Activated naive CD8-positive, alpha-beta T cell treated with anti-CD3 and anti-CD28 coated beads, Interleukin-2, amount 50 U/mL, for 24 hours (primary cell): Measurements from ENCODE around the gene RXRA.

Experiments
- ATAC-seq: fragments of 150-1000 bp; cut with Tn5 transposase; one replicate; pipeline ENCODE4 v1.10.0; 2021
- DNase-seq: peaks from one replicate; pipeline ENCODE4 v3.0.0; 2021
- H3K27ac Mint-ChIP-seq: one replicate; pipeline ENCODE4 v1.8.0; 2021; ENCODE audit warnings: mild to moderate bottlenecking, mixed read lengths
- H3K27me3 Mint-ChIP-seq: one replicate; pipeline ENCODE4 v1.8.0; 2021; ENCODE audit warnings: mixed read lengths
- H3K36me3 Mint-ChIP-seq: one replicate; pipeline ENCODE4 v1.8.0; 2021; ENCODE audit warnings: low read depth, mixed read lengths
- H3K4me1 Mint-ChIP-seq: one replicate; pipeline ENCODE4 v1.8.0; 2021; ENCODE audit warnings: mixed read lengths
- H3K4me3 Mint-ChIP-seq: one replicate; pipeline ENCODE4 v1.8.0; 2021; ENCODE audit warnings: mild to moderate bottlenecking, moderate library complexity, mixed read lengths
- H3K9me3 Mint-ChIP-seq: one replicate; pipeline ENCODE4 v1.8.0; 2021; ENCODE audit warnings: mixed read lengths

Gene RXRA

GRCh38 chr9:134375011-134375390, 48.7 kb downstream of the RXRA start:
- no peak overlapping the region for H3K27ac Mint-ChIP-seq
- no peak overlapping the region for H3K4me3 Mint-ChIP-seq
- no peaks in the 10 kb centered on the region for H3K36me3 Mint-ChIP-seq
- DNase-seq (no peak), ATAC-seq (no peak)
- no peaks in the 10 kb centered on the region for H3K27me3 Mint-ChIP-seq
- H3K4me1 Mint-ChIP-seq = no peaks in the 10 kb centered on the region
- H3K9me3 Mint-ChIP-seq = no peaks in the 10 kb centered on the region

DNA sequence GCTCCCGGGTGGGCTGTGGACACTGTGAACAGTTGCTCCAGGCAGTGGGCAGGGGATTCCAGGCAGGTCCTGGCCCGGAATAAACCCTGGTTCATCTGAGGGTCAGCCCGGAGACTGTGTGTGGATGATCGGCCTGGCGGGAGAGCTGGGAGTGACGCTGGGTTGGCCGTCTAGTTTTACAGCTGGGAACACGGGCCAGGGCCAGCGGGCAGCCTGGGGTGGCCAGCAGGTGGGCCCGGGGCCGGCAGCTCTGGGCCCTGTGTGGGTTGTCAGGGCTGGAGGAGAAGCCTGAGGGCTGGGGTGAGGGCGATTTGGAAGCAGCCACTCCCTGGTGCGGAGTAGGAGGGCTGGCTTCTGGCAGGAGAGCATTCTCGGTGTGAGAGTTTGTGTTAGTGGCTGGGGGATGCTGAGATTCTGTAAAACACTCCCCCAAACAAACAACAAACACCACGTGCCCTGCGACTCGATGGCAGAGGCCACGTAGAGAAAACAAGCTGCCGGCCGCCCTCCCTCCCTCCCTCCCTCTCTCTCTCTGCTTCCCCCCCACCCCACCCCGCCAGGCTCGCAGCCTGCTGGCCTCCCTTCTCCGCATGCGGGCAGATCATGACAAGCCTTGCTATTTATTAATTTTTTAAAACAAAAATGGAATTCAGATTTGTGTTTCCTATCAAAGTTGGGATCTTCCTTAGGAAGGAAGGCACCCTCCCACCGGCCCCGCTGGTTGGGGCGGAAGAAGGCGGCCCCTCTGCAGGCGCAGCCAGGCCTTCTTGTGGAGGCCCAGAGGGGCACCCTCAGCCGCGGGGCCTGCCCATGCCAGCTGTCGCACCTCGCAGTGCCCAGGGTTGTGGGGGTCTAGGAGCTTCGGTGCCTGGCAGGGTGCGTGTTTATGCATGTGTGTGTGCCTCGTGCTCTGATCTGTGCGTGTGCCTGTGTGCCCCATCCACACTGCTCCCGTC, 49.5 kb downstream of the RXRA start:
- Mint-ChIP-seq H3K36me3 (no peaks in the 10 kb centered on the region), H3K27me3 (no peaks in the 10 kb centered on the region), H3K27ac (no peak overlapping the region), H3K4me1 (no peaks in the 10 kb centered on the region), H3K4me3 (no peak overlapping the region), H3K9me3 (no peaks in the 10 kb centered on the region)
- ATAC-seq = no peak
- DNase-seq = no peak

DNA sequence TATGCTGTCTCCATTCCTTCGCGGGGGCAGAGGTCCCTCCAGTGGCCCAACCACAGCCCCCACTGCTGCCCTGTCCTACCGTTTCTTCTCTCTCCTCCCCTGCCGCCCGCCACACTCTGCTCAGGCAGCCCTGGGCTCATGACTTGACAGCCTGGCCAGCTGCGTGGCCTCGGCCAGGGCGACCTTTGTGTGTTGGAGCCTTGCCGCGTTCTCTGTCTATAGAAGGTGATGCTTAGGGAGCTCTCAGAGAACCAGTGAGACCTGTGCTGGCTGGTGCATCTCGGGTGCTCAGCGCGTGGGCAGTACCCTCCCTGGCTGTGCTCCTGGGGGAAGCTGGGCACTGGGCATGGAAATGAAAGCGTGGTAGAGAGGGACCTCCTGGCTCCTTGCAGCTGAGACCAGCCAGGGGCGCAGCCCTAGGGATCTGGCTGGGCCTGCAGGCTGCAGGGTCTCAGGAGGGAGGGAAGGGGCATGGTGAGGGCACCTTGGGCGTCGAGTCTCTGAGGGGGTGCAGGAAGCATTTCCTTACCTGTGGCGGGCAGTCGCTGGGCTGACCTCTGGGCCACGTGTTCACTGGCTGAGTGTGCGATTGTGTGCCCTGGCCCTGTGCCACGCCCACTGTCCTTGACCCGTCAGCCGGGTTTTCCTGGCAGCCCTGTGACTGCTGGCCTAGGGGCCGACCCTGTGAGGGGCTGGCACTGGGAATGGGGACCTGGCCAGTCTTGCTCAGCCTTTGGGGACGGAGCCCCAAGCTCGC, 50.3 kb downstream of the RXRA start:
- Mint-ChIP-seq H3K27ac (no peak overlapping the region), H3K27me3 (no peaks in the 10 kb centered on the region), H3K4me3 (no peak overlapping the region)

GRCh38 chr9:134377143-134377484, 50.9 kb downstream of the RXRA start:
- H3K36me3 Mint-ChIP-seq = no peaks in the 10 kb centered on the region

More for the DNA sequence above, 50.3 kb downstream of the RXRA start:
- no peak for ATAC-seq
- Mint-ChIP-seq H3K36me3 (no peaks in the 10 kb centered on the region), H3K9me3 (no peaks in the 10 kb centered on the region), H3K4me1 (peaks cover 2% of the 10 kb centered on the region)
- no peak for DNase-seq

DNA sequence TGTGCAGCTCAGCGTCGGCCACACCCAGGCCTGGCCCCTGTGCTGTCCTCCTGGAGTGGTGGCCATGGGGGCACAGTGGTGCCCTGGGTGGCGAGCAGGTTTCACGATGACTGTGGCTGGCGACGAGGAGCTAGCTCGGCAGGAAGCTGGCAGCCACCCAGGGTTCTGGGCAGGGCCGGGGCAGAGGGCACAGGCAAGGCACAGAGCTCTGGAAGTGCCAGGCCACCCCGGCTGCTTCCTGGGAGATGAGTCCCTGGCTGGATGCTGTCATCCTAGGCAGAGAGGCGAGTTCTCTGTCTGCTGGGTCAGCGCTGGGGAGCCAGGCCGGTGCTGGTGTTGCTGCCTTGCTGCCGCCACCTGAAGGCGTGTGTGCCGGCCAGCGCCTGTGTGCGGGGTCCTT, 51.7 kb downstream of the RXRA start:
- Mint-ChIP-seq H3K4me1 (peaks cover 16% of the 10 kb centered on the region), H3K27me3 (no peaks in the 10 kb centered on the region), H3K27ac (no peak overlapping the region), H3K9me3 (no peaks in the 10 kb centered on the region), H3K36me3 (no peaks in the 10 kb centered on the region), H3K4me3 (no peak overlapping the region)
- DNase-seq (no peak), ATAC-seq (no peak)

More at GRCh38 chr9:134377143-134377484, 50.9 kb downstream of the RXRA start:
- peaks cover 8% of the 10 kb centered on the region for H3K4me1 Mint-ChIP-seq
- no peaks in the 10 kb centered on the region for H3K27me3 Mint-ChIP-seq
- H3K4me3 Mint-ChIP-seq = no peak overlapping the region
- DNase-seq (no peak), ATAC-seq (no peak)
- H3K27ac Mint-ChIP-seq = no peak overlapping the region
- no peaks in the 10 kb centered on the region for H3K9me3 Mint-ChIP-seq

DNA sequence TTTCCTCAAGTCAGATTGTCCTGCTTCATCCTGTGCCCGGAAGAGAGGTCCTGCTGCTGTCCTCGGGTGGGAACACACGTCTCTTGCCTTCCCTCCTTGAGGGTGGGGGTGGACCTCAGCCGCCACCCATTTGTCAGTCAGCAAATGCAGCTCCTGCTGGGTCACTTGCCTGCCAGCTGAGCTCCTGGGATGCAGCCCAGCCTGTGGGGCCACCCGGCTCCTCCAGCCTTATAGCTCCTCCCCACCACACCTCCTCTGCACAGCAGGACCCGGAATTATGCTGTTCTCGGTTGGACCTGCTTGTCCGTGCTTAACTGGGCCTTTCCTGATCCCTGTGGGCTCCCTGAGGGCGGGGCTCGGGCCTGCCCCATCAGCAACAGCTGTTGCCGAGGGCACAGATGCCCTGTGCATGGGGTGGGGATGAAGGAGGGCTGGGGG, 52.7 kb downstream of the RXRA start:
- no peak overlapping the region for H3K4me3 Mint-ChIP-seq
- ATAC-seq = no peak
- H3K9me3 Mint-ChIP-seq = no peaks in the 10 kb centered on the region
- peaks cover 16% of the 10 kb centered on the region for H3K4me1 Mint-ChIP-seq
- no peak for DNase-seq
- no peaks in the 10 kb centered on the region for H3K27me3 Mint-ChIP-seq
- H3K27ac Mint-ChIP-seq = no peak overlapping the region
- H3K36me3 Mint-ChIP-seq = no peaks in the 10 kb centered on the region

- DNase-seq (no peak), ATAC-seq (no peak)
- Mint-ChIP-seq H3K36me3 (no peaks in the 10 kb centered on the region), H3K27me3 (peaks cover 3% of the 10 kb centered on the region), H3K9me3 (no peaks in the 10 kb centered on the region), H3K4me1 (peaks cover 18% of the 10 kb centered on the region), H3K4me3 (no peak overlapping the region), H3K27ac (no peak overlapping the region)
These were observed 53.6 kb downstream of the RXRA start for GRCh38 chr9:134379831-134380365.

GRCh38 chr9:134380542-134381271, 54.5 kb downstream of the RXRA start:
- peaks cover 18% of the 10 kb centered on the region for H3K4me1 Mint-ChIP-seq
- H3K4me3 Mint-ChIP-seq = no peak overlapping the region
- H3K27ac Mint-ChIP-seq = no peak overlapping the region
- H3K36me3 Mint-ChIP-seq = no peaks in the 10 kb centered on the region
- H3K27me3 Mint-ChIP-seq = peaks cover 3% of the 10 kb centered on the region
- no peaks in the 10 kb centered on the region for H3K9me3 Mint-ChIP-seq
- ATAC-seq (no peak), DNase-seq (no peak)

DNA sequence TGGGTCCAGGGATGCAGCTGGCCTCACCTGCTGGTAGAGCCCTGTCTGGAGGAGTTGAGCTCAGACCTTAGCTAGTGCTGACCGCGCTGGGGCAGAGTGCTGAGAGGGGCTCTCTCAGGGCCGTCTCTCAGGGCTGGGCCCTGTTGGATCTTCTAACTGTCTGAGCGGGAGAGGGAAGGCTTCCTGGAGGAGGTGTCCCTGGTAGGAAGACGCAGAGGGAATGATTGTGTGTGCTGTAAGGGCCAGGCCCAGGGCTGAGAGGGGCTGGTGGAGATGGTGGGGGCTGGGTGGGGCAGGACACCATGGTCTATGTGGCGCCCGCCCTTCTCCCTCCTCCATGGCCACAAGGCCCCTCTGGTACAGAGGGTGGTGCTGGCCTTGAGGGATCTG, 55.0 kb downstream of the RXRA start:
- Mint-ChIP-seq H3K4me1 (peaks cover 18% of the 10 kb centered on the region), H3K36me3 (no peaks in the 10 kb centered on the region), H3K4me3 (no peak overlapping the region), H3K27ac (no peak overlapping the region), H3K27me3 (peaks cover 3% of the 10 kb centered on the region), H3K9me3 (no peaks in the 10 kb centered on the region)
- DNase-seq (no peak), ATAC-seq (no peak)

DNA sequence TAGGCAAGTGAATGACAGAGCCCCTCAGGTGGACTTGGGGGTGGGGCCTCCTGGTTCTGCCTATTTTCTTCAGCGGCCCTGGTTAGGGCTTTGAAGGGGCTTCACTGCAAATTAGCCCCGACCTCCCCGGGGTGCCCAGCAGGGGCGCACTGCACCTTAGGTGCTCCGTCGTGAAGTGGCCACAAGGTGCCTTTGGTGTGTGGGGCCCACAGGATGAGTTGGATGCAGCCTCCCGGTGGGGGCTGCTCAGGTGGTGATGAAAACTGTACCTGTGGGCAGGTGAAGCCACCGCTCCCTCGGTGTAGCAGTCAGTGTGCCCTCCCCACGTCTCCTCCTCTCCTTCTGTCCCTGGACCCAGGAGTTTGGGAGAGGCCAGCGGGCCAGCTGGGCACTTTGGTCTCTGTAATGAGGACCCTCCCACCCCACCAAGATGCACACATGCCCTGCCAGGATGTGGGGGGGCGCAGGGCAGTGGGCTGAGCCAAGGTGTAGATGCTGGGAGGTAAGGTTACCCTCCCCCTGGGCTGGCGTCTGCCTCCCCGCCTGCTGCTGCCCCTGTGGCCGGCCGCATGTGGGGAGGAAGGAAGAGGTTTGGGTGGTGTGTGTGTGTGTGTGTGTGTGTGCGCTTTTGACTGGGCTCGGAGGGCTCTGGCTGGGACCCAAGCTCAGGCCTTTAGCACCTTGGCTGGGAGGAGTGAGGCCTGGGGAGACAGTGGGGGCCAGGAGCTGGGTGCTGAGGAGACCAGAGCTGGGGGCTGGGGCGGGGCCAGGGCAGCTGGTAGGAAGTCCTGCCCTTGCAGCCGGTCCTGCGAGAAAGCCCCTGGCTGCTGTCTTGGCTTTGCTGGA, 55.6 kb downstream of the RXRA start:
- DNase-seq = peak; percentile 55
- peaks cover 18% of the 10 kb centered on the region for H3K4me1 Mint-ChIP-seq
- H3K36me3 Mint-ChIP-seq = no peaks in the 10 kb centered on the region
- no peaks in the 10 kb centered on the region for H3K9me3 Mint-ChIP-seq
- peaks cover 3% of the 10 kb centered on the region for H3K27me3 Mint-ChIP-seq
- H3K27ac Mint-ChIP-seq = no peak overlapping the region
- no peak overlapping the region for H3K4me3 Mint-ChIP-seq
- peak; percentile 37 for ATAC-seq

GRCh38 chr9:134382733-134383132, 56.5 kb downstream of the RXRA start:
- no peaks in the 10 kb centered on the region for H3K36me3 Mint-ChIP-seq
- no peak for ATAC-seq
- DNase-seq = no peak
- H3K4me1 Mint-ChIP-seq = peaks cover 18% of the 10 kb centered on the region
- H3K27ac Mint-ChIP-seq = no peak overlapping the region
- no peaks in the 10 kb centered on the region for H3K9me3 Mint-ChIP-seq
- H3K27me3 Mint-ChIP-seq = peaks cover 3% of the 10 kb centered on the region
- no peak overlapping the region for H3K4me3 Mint-ChIP-seq

DNA sequence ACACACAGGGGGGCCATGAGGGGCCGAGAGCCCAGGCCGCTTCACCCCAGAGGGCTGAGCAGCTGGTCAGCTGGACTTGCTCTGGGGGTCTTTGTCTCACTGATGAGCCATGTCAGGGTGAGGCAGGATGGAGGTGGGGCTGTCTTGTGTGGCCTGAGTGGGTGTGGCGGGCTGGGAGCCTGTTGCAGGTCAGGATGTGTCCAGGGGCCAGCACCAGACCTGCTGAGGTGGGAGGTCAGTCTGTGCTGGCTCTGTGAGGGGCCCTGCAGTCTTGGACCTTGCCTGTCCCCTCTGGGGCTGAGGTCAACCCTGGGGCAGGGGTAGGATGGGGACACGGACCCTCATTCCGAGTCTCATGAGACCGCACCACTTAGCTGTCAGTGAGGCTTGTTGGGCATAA, 56.9 kb downstream of the RXRA start:
- Mint-ChIP-seq H3K27me3 (peaks cover 6% of the 10 kb centered on the region), H3K36me3 (no peaks in the 10 kb centered on the region), H3K9me3 (no peaks in the 10 kb centered on the region), H3K4me3 (no peak overlapping the region), H3K4me1 (peaks cover 22% of the 10 kb centered on the region), H3K27ac (no peak overlapping the region)
- DNase-seq (no peak), ATAC-seq (no peak)

DNA sequence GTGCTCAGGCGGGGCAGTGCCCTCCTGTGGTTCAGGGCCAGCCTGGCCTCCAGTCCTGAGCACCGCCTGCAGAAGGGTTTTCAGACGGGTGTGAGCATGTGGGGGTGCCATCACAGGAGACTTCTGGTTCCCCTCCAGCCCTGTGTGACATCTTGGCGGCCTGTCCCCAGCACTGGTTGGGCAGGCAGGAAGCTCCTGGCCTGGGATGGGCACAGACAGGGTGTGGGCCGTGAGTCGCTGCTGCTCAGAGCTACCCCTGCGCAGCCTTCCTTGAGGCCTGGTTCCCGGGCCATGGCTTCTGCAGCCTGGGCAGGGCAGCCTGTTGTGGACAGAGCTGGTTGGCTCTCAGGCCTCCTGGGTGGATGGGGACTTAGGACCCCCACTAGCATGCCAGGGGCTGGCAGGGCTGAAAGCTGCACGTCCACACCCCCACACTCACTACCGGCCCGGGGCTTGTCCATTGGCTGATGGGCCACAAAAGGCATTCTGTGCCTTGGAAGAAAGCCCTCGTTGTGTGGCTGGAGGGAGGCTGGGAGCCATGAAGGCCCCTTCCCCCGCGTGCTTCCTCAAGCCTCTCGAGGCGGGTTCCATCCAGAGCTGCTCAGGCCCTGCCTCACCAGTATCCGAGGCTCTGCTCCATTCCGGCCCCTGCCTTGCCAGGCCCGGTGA, 58.7 kb downstream of the RXRA start:
- ATAC-seq = no peak
- H3K27me3 Mint-ChIP-seq = peaks cover 11% of the 10 kb centered on the region
- H3K4me1 Mint-ChIP-seq = peaks cover 28% of the 10 kb centered on the region
- no peak overlapping the region for H3K27ac Mint-ChIP-seq
- no peaks in the 10 kb centered on the region for H3K9me3 Mint-ChIP-seq
- no peak for DNase-seq
- no peaks in the 10 kb centered on the region for H3K36me3 Mint-ChIP-seq
- no peak overlapping the region for H3K4me3 Mint-ChIP-seq
